IPS-NIHi7 (cell line): Measurements from ENCODE around the gene IMPG1.

Experiments used
- DNase-seq: peaks from one replicate; pipeline ENCODE4 v3.0.0; 2012; ENCODE audit warnings: mixed read lengths; ENCODE audit errors: extremely low spot score

The IMPG1 gene

DNA sequence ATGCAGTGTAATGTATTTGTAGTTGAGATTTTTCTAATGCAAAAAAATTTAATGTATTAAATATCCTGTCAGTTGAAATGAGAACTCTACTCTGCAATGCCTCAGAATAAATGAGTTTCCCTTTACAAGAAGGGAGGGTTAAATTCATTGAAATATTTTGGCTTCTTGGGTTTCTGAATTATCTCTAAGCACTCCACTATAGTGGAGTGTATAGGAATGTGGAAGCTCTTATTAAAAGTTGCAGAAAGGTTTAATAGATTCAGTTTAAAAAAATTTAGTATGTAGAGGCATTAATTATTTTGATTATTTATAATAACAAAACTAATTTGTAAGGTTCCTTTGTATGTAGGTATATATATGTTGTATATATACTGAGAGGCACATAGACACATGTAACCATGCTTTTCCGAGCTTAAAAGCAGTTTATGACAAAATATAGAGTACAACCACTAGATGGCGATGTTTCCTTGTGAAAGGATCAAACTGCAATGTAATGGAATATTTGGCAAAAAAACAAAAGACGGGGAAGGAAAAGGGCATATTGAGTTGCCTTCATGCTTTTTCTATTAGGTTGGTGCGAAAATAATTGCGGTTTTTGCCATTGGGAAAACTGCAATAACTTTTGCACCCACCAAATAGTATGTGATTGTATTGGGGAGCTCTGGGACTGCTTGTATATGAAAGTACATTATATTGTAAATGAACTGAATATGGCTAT lies 179.2 kb downstream of the IMPG1 start:
- DNase-seq, result peak; percentile 41

- no peak for DNase-seq
These were observed 180.1 kb downstream of the IMPG1 start for GRCh38 chr6:75892384-75892783.

GRCh38 chr6:75884822-75885221 lies 187.6 kb downstream of the IMPG1 start:
- no peak for DNase-seq

DNA sequence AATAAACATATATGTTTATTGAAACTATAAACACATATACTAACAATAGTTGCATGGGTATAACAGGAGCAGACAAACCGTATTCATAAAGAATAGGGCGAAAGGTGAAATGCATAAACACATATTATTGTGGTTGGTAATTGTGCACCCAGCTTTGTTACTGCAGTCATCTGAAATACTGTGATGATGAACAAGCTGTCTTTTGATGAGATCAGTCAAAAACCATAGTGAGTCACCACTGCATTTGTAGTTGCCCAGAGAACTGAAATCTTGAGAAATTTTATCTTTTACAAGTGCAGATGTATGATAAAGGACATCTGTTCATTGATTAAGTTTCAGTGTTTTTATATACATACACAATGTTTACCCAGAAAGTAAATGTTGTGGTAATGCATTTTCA lies 189.7 kb downstream of the IMPG1 start:
- DNase-seq, result no peak

DNA sequence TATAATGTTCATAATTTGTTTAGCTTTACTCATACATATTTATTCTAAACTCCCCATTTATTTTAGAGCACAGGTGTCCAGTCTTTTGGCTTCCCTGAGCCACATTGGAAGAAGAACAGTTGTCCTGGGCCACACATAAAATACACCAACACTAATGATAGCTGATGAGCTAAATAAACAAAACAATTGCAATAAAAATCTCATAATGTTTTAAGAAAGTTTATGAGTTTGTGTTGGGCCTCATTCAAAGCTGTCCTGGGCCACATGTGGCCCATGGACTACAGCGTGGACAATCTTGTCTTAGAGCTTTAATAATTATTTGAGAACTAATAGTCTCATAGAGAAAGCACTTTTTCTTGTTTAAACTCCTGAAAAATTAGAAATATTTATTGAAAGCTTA lies 192.2 kb downstream of the IMPG1 start:
- no peak for DNase-seq

- DNase-seq, result no peak
These were observed 196.3 kb downstream of the IMPG1 start for GRCh38 chr6:75876152-75876551.

GRCh38 chr6:75874224-75874623 lies 198.2 kb downstream of the IMPG1 start:
- DNase-seq, result no peak
